DND-41 (cell line): Measurements from ENCODE around the gene CALN1.

ENCODE experiments used
- ATAC-seq: fragments of 200-7000 bp; cut with Tn5 transposase; 3 replicates; pipeline ENCODE4 v1.9.1; 2021; ENCODE audit warnings: low read depth; ENCODE audit not compliant: insufficient read depth
- DNase-seq: peaks from one replicate; pipeline ENCODE4 v3.0.0-alpha.2; 2020
- H2AFZ ChIP-seq: 2 replicates; pipeline ENCODE4 v1.6.0; 2012; ENCODE audit warnings: low read depth, low read length
- H3K27ac ChIP-seq: 2 replicates; pipeline ENCODE4 v1.5.1; 2012; ENCODE audit warnings: low read length, inconsistent platforms
- H3K27me3 ChIP-seq: fragments of 200-600 bp; sonication (generic); 2 replicates; pipeline ENCODE4 v1.6.0; 2012; ENCODE audit warnings: low read length, mild to moderate bottlenecking, inconsistent platforms; ENCODE audit not compliant: insufficient read depth, poor library complexity
- H3K36me3 ChIP-seq: 2 replicates; pipeline ENCODE4 v1.5.1; 2012; ENCODE audit warnings: low read length, inconsistent platforms; ENCODE audit not compliant: insufficient read depth
- H3K4me1 ChIP-seq: 2 replicates; pipeline ENCODE4 v1.5.1; 2012; ENCODE audit warnings: mild to moderate bottlenecking, low read length; ENCODE audit not compliant: insufficient read depth
- H3K4me2 ChIP-seq: 2 replicates; pipeline ENCODE4 v1.6.0; 2012; ENCODE audit warnings: mild to moderate bottlenecking, moderate library complexity, low read length, inconsistent platforms; ENCODE audit not compliant: insufficient read depth
- H3K4me3 ChIP-seq, 2 experiments: fragments of 200-600 bp in 1 of 2; shearing (Covaris generic) in 1 of 2; 2 replicates each; pipeline ENCODE4 v1.5.1; 2012 to 2016; ENCODE audit warnings: inconsistent platforms in 2 of 2, low read length in 2 of 2, mild to moderate bottlenecking in 2 of 2, low read depth in 1 of 2, moderate library complexity in 1 of 2
- H3K79me2 ChIP-seq: 2 replicates; pipeline ENCODE4 v1.6.0; 2012; ENCODE audit warnings: low read length, inconsistent platforms; ENCODE audit not compliant: insufficient read depth
- H3K9ac ChIP-seq: 2 replicates; pipeline ENCODE4 v1.6.0; 2012; ENCODE audit warnings: low read depth, mild to moderate bottlenecking, inconsistent platforms, low read length, moderate library complexity
- H3K9me3 ChIP-seq: 2 replicates; pipeline ENCODE4 v1.5.1; 2012; ENCODE audit warnings: low read length, moderate library complexity, mild to moderate bottlenecking, inconsistent platforms; ENCODE audit not compliant: insufficient read depth, severe bottlenecking
- H4K20me1 ChIP-seq: 2 replicates; pipeline ENCODE4 v1.6.0; 2012; ENCODE audit warnings: low read length; ENCODE audit not compliant: insufficient read depth
- EZH2 ChIP-seq: IDR thresholded peaks from 3 replicates; pipeline ENCODE4 v1.6.1; 2012; ENCODE audit warnings: borderline replicate concordance, low read depth, mild to moderate bottlenecking, moderate library complexity, low read length, inconsistent platforms; ENCODE audit not compliant: severe bottlenecking
- TF ChIP-seq, protein P1 (sequence below): IDR thresholded peaks from 2 replicates; pipeline ENCODE4 v1.5.1; 2012; ENCODE audit warnings: borderline replicate concordance, low read length, moderate library complexity, mild to moderate bottlenecking; ENCODE audit not compliant: poor library complexity, severe bottlenecking; ENCODE audit errors: extremely low read depth

CALN1 gene

DNA sequence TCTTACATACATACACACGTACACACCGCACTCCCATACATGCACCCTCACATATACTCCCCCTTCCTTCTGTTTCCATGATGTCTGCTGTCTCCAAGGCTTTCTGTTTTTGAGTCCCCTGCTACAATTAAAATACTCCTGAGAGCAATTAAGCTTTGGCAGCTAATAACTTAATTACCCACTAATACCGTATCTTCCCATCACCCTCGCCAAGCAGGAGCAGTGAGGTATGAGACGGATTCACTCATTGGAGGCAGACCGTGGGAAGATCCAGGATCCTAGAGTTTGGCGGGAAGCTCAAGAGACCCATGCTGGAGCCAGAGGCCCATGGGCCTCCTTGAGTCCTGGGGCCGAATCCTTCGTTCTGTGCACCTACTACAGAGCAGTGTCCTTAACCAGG lies 1.7 kb upstream of the CALN1 start:
- TF ChIP-seq, protein P1, sequence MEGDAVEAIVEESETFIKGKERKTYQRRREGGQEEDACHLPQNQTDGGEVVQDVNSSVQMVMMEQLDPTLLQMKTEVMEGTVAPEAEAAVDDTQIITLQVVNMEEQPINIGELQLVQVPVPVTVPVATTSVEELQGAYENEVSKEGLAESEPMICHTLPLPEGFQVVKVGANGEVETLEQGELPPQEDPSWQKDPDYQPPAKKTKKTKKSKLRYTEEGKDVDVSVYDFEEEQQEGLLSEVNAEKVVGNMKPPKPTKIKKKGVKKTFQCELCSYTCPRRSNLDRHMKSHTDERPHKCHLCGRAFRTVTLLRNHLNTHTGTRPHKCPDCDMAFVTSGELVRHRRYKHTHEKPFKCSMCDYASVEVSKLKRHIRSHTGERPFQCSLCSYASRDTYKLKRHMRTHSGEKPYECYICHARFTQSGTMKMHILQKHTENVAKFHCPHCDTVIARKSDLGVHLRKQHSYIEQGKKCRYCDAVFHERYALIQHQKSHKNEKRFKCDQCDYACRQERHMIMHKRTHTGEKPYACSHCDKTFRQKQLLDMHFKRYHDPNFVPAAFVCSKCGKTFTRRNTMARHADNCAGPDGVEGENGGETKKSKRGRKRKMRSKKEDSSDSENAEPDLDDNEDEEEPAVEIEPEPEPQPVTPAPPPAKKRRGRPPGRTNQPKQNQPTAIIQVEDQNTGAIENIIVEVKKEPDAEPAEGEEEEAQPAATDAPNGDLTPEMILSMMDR = no peak
- no peak for TF ChIP-seq EZH2
- Histone ChIP-seq H4K20me1 (no peaks in the 10 kb centered on the region), H3K27me3 (no peaks in the 10 kb centered on the region), H3K36me3 (no peaks in the 10 kb centered on the region), H3K27ac (no peak overlapping the region), H3K4me1 (no peaks in the 10 kb centered on the region), H2AFZ (no peak overlapping the region), H3K9me3 (no peaks in the 10 kb centered on the region), H3K4me3 (no peak overlapping the region), H3K4me2 (no peak overlapping the region), H3K9ac (no peak overlapping the region), H3K79me2 (no peaks in the 10 kb centered on the region)
- no peak for ATAC-seq
- DNase-seq = no peak

DNA sequence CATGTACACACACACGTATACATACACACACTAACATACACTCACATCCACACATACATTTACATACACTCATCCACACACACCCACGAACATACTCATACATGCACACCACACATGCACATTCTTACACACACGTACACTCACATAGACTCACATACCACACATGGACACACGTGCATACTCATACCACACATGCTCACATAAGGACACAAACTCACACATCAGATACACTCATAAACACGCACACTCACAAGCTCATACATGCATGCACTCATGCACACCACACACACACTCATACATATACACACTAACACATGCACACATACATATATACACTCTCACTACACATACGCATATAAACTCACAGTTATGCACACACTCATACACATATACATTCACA lies 1.2 kb upstream of the CALN1 start:
- Histone ChIP-seq H4K20me1 (no peaks in the 10 kb centered on the region), H3K79me2 (no peaks in the 10 kb centered on the region), H2AFZ (no peak overlapping the region), H3K27me3 (no peaks in the 10 kb centered on the region), H3K4me1 (no peaks in the 10 kb centered on the region), H3K4me3 (no peak overlapping the region), H3K36me3 (no peaks in the 10 kb centered on the region), H3K9me3 (no peaks in the 10 kb centered on the region), H3K27ac (no peak overlapping the region), H3K4me2 (no peak overlapping the region), H3K9ac (no peak overlapping the region)
- no peak for TF ChIP-seq EZH2
- TF ChIP-seq, protein P1 = no peak
- DNase-seq = no peak
- no peak for ATAC-seq

DNA sequence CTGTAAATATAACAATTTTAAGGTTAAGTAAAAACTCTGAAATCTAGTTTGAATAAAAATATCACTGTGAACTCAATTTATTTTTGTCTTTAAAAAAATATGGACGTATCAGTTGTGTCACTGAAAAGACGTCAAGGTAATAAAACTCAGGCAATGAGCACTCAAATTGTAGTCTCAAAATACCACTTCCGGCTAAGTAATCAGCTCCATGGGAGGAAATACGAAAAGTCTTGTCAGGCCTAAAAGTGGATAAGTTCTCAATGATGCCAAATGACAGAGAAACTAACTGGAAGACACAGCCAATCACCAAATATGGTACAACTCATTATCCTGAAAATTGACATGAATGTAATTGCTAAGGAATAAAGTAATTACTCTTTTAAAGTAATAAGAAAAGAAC lies 719 bp downstream of the CALN1 start:
- no peaks in the 10 kb centered on the region for H4K20me1 ChIP-seq
- no peak for DNase-seq
- H3K9ac ChIP-seq = no peak overlapping the region
- no peaks in the 10 kb centered on the region for H3K27me3 ChIP-seq
- no peak overlapping the region for H2AFZ ChIP-seq
- H3K9me3 ChIP-seq = no peaks in the 10 kb centered on the region
- H3K4me1 ChIP-seq = no peaks in the 10 kb centered on the region
- no peak overlapping the region for H3K4me3 ChIP-seq
- TF ChIP-seq, protein P1 = no peak
- TF ChIP-seq EZH2 = no peak
- ATAC-seq = no peak
- H3K27ac ChIP-seq = no peak overlapping the region
- H3K4me2 ChIP-seq = no peak overlapping the region
- H3K79me2 ChIP-seq = no peaks in the 10 kb centered on the region
- H3K36me3 ChIP-seq = no peaks in the 10 kb centered on the region

DNA sequence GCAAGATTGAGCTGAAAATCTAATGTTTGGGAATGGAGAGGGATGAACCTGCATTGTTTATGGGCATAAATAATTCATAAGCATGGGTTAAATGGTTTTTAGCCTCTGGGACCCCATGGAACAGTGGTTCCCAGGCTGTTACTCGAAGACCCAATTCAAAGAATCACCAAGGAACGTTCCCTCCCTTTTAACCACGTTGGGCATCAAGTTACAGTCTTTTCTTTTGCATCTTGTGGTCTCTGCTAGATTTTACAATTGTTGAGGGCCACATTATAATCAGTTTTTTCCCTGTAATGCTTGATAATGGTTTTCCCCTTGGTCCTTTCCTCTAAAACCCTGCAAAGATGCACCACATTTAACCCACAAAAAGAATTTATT lies 2.5 kb downstream of the CALN1 start:
- Histone ChIP-seq H3K27ac (no peak overlapping the region), H2AFZ (no peak overlapping the region), H3K79me2 (no peaks in the 10 kb centered on the region), H3K36me3 (no peaks in the 10 kb centered on the region), H4K20me1 (no peaks in the 10 kb centered on the region), H3K4me2 (no peak overlapping the region), H3K4me1 (0 out of 2 replicates have a peak, but pooled peaks cover 3% of the 10 kb centered on the region), H3K27me3 (no peaks in the 10 kb centered on the region), H3K9ac (no peak overlapping the region), H3K4me3 (no peak overlapping the region), H3K9me3 (no peaks in the 10 kb centered on the region)
- no peak for TF ChIP-seq EZH2
- TF ChIP-seq, protein P1 = no peak
- no peak for DNase-seq
- no peak for ATAC-seq
